Astrocyte of the cerebellum (primary cell): Measurements from ENCODE around the gene AKR1C1.
"Not testable (repeated sequence)": the region's sequence is repeated elsewhere in the genome, so short reads cannot be mapped to it uniquely, and the experiment has no call there.

Experiments
- DNase-seq: peaks from one replicate; pipeline ENCODE4 v3.0.0-alpha.2; 2011; ENCODE audit warnings: low read depth
- H3K4me3 ChIP-seq: 2 replicates; pipeline ENCODE4 v1.5.1; 2011; ENCODE audit warnings: mild to moderate bottlenecking, low read depth, low read length, moderate library complexity
- in situ Hi-C: cut with HindIII; loops from 2 replicates; pipeline ENCODE4 v1.10.0; 2017; ENCODE audit warnings: low sequenced_read_pairs
- TF ChIP-seq, protein P1 (sequence below): IDR thresholded peaks from 2 replicates; pipeline ENCODE4 v1.5.1; 2012; ENCODE audit warnings: low read length, low read depth, moderate library complexity, mild to moderate bottlenecking; ENCODE audit errors: missing control alignments

Gene AKR1C1

DNA sequence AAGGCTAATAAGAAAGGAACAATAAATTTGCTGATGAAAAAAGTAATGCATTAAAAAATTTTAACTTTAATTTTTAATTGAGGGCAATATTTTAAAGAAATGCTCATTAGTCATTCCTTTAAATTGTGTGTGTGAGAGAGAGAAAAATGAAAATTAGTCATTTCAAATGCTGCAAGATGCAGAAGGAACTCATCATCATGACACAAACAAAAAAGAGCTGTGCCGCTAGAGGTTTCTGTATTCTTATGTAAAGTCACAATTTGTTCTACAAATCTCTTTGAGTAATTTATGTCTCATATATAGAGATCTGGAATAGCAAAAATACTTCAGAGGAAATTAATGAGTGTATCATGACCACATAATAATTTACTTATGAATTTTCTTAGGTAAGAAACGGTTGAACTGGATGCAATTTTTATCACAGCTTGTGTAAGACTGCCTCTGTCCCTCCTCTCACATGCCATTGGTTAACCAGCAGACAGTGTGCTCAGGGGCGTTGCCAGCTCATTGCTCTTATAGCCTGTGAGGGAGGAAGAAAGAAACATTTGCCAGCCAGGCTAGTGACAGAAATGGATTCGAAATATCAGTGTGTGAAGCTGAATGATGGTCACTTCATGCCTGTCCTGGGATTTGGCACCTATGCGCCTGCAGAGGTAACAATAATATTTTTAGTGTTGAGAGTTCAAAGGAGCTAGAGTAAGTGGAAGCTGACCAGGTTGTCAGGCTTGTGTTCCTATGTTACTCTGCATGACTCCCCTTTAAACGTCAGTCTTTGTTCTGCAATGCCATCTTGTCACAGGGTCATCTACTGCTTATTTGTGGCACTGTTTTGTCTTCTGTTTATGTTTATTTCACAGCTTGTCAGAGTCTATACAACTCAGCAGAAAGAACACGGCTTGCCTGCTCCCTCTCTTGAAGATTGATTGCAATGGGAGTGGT, at the start of gene AKR1C1:
Gene AKR1C1 (plus strand): TSS at position 540 of the 939 bp plus-strand sequence. CDS start 30 bp downstream, at position 570.
- H3K4me3 ChIP-seq, DNase-seq, in situ Hi-C loops: not testable (repeated sequence)

DNA sequence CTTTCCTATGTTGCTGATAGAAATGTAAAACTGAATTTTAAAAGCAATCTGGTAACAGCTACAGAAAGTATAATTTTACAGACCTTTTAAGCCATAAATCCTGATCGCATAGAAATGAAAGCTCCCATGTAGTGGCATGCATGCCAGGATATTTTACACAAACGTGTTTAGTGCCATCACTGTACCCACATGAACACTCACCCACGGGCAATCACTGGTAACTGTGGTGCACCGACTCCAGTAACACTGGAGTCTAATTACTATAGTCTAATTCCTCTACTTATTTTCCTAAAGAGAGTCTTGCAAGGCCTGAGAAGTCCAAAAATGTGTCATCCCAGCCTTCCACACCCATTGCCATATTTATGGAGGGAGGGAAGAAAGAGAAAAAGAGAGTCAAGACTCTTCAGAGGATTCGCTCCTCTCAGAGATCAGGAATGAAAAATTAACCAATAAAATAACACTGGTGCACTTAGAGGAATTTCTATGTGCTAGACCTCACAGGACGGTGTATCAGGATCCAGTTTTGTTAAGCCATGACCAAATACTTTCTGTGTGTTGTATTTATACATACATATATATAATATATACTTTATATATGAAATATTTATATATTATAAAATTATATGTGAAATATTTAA, 48.9 kb upstream of the AKR1C1 start:
- in situ Hi-C loops, result no loop called here
- no peak overlapping the region for H3K4me3 ChIP-seq
- no peak for DNase-seq
- TF ChIP-seq, protein P1, sequence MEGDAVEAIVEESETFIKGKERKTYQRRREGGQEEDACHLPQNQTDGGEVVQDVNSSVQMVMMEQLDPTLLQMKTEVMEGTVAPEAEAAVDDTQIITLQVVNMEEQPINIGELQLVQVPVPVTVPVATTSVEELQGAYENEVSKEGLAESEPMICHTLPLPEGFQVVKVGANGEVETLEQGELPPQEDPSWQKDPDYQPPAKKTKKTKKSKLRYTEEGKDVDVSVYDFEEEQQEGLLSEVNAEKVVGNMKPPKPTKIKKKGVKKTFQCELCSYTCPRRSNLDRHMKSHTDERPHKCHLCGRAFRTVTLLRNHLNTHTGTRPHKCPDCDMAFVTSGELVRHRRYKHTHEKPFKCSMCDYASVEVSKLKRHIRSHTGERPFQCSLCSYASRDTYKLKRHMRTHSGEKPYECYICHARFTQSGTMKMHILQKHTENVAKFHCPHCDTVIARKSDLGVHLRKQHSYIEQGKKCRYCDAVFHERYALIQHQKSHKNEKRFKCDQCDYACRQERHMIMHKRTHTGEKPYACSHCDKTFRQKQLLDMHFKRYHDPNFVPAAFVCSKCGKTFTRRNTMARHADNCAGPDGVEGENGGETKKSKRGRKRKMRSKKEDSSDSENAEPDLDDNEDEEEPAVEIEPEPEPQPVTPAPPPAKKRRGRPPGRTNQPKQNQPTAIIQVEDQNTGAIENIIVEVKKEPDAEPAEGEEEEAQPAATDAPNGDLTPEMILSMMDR, result no peak

DNA sequence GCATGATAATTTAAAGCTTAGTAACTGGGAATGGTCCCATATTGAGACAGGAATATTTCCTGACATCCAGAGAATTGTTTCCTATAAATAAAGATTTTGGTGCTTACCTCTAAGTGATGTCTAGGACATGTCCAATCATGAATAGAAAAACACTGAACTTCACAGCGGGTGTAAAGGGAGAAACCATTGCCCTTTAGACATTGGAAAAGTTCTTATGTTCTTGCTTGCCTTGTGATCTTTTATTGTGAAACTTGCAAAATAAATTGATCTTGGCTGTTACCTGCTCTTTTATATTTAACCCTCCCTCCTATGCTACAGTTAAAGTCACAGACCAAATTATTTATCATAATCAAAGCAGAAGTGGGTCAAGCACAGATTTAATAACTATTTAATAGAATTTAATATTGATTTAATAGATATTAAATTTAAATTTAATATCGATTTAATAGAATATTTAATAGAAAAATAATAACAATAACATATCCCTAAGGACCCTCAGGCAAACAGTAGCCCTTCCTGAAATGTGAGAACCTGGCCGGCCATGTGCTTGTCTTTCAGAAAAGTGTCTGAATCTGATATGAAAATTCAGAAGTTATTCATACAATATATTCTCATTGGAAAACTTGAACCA, 47.0 kb upstream of the AKR1C1 start:
- TF ChIP-seq, protein P1, result no peak
- in situ Hi-C loops, result no loop called here
- DNase-seq, result no peak
- H3K4me3 ChIP-seq, result no peak overlapping the region

DNA sequence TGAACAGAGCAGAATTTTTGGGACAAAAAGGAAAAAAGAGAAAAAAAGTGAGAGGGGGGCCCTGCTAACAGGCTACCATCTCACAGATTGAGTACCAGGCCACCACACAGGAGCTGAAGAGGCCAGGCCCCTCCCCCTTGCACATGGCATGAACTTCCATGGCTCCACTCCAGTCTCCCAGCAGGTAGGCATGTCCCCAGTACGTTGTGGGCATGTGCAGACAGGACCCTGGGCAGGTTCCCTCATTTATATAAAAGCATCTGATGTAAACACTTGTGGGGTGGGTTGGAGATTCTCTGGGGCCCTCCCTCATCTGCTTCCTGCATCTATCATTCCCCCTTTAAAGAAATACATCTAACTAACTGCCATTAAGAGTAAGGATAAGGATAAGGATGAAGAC, 45.0 kb upstream of the AKR1C1 start:
- TF ChIP-seq, protein P1, result no peak
- no peak overlapping the region for H3K4me3 ChIP-seq
- in situ Hi-C loops, result no loop called here
- no peak for DNase-seq

DNA sequence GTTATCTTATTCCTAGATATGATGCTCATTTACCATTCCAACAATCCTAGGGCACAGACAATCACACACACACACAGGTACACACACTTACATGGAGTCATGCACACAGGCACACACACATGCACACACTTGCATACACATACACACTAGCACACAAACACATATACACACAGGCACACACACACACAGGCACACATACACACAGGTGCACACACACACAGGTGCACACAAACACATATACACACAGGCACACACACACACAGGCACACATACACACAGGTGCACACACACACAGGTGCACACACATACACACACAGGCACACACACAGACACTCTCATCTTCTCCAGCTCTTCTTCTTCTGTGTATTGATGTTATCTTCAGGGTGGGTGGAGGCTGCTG, 38.7 kb upstream of the AKR1C1 start:
- H3K4me3 ChIP-seq, DNase-seq, in situ Hi-C loops: not testable (repeated sequence)

DNA sequence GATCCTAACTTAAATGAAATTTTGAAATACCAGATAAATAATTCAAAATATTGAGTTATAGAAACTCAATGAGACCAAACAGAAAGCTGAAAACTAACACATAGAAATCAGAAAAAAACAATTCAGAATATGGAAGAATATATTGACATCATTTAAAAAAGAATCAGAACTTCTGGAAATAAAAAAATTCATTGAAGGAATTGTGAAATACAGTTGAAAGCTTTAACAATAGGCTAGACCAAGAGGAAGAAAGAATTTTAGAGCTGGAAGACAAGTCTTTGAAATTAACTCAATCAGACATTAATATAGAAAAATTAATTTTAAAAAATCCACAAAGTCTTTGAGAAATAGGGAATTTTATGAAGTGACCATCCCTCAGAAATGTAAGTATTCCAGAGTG, 36.8 kb upstream of the AKR1C1 start:
- in situ Hi-C loops, result no loop called here
- DNase-seq, result no peak
- no peak overlapping the region for H3K4me3 ChIP-seq
- TF ChIP-seq, protein P1, result no peak

DNA sequence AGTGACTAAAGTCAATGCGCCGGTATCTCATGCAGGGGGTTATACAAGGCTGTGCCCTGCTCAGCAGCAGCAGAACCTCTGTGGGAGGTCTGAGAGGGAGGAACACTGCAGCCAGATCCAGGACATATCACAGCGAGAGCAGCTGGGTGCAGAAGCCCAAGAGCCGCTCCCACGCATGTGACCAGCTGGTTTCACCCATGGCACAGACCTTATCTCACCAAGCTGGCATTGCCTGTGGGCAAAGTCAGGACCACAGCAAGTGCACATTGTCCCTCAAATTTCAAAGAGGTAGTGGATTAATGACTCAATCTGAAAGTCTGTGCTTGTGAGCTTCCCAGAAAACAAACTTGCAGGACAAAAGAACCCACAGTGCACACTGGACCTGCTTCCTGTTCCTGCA, 31.6 kb upstream of the AKR1C1 start:
- TF ChIP-seq, protein P1, result no peak
- no peak overlapping the region for H3K4me3 ChIP-seq
- in situ Hi-C loops, result no loop called here
- DNase-seq, result no peak
